Mononuclear cell (primary cell): ENCODE data around the gene ZNF580. TPM values are rescaled to one million over a fixed set of nuclear protein-coding genes. Genes with fewer than 3 reads are reported as not detected.

Experiments
- H3K27me3 ChIP-seq: 2 replicates; pipeline ENCODE4 v1.6.0; 2011; ENCODE audit warnings: low read length, control low read depth; ENCODE audit not compliant: insufficient read depth
- H3K4me1 ChIP-seq: 2 replicates; pipeline ENCODE4 v1.5.1; 2011; ENCODE audit warnings: mild to moderate bottlenecking, low read length, control low read depth; ENCODE audit not compliant: insufficient read depth
- H3K4me3 ChIP-seq: 2 replicates; pipeline ENCODE4 v1.5.1; 2011; ENCODE audit warnings: mild to moderate bottlenecking, low read length, moderate library complexity
- H3K9me3 ChIP-seq: 2 replicates; pipeline ENCODE4 v1.5.1; 2011; ENCODE audit warnings: low read depth, mild to moderate bottlenecking, control low read depth, low read length
- total RNA-seq: library from RNA; depleted of rRNA; stranded (reverse); fragments of >200 nt; gene quantifications from one replicate; pipeline ENCODE4 v1.2.3, GENCODE V29; 2012

Gene ZNF580
- total RNA-seq, 1 donor = 14.4 TPM

DNA sequence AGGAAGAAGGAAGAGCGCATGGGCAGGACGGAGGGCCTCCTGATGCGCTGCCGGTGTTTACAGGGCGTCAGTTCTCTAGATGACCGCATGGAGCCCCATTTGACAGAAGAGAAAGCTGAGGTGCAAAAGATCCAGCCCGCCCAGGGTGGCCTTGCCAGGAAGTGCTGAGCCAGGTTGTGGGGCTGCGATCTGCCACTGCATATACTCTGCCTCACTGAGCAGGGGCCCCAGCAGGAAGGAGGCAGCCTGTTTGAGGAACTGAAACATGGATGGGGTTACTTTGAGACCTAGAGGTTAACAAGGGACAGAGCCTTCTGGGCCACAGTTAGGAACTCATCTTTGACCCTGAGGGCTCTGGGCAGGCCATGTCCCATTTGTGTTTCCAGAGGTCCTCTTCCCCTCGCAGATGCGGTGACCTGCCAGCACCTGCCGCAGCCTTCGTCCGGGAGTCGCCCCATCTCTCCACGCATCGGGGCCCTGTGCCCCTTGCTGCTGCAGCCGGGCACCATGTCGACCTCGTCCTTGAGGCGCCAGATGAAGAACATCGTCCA lies 37.4 kb downstream of the ZNF580 start:
- Histone ChIP-seq H3K4me3 (no peak overlapping the region), H3K9me3 (no peaks in the 10 kb centered on the region), H3K27me3 (no peaks in the 10 kb centered on the region), H3K4me1 (peaks cover 58% of the 10 kb centered on the region)

DNA sequence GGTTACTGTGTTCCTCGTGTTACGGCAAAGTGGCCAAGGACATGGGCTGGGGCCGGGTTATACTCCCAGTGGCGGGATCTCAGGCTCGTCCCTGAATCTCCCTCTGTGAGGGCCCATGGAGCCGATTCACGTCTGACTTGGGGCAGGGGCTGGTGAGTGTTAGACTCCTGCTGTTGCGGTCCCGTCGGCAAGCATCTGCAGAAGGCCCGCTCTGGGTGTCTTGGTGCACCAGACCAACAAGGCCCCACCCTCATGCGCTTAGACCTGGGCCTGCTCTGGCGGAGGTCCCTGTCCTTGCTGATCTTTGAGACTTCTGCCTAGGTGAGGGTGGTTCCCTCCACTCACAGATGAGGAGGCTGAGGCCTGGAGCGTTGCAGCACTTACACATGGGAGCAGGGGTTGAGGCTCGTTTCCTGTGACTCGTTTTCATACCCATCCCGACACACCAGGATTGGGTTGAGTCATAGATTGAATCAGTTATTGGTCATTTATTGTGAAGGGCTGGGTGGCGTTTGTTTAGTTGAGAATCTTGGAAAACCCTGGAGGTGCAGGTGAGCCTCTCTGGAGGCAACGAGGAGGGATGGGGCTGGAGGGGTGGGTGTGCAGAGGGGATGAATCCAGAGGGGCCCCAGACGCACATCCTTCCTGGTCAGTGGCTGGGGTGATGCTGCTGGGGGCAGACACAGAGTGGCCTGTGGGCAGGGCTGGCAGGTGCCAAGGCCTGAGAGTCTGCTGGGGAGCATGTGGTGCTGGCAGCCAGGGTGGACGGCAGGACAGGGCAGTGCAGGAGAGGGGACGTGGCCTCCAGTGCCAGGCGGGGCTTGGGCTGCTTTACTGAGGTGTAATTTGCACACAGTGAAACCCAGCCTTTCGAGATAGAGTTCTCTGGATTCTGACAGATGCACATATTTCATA lies 38.8 kb downstream of the ZNF580 start:
- H3K9me3 ChIP-seq = no peaks in the 10 kb centered on the region
- peaks cover 53% of the 10 kb centered on the region for H3K4me1 ChIP-seq
- H3K4me3 ChIP-seq = no peak overlapping the region
- H3K27me3 ChIP-seq = no peaks in the 10 kb centered on the region

DNA sequence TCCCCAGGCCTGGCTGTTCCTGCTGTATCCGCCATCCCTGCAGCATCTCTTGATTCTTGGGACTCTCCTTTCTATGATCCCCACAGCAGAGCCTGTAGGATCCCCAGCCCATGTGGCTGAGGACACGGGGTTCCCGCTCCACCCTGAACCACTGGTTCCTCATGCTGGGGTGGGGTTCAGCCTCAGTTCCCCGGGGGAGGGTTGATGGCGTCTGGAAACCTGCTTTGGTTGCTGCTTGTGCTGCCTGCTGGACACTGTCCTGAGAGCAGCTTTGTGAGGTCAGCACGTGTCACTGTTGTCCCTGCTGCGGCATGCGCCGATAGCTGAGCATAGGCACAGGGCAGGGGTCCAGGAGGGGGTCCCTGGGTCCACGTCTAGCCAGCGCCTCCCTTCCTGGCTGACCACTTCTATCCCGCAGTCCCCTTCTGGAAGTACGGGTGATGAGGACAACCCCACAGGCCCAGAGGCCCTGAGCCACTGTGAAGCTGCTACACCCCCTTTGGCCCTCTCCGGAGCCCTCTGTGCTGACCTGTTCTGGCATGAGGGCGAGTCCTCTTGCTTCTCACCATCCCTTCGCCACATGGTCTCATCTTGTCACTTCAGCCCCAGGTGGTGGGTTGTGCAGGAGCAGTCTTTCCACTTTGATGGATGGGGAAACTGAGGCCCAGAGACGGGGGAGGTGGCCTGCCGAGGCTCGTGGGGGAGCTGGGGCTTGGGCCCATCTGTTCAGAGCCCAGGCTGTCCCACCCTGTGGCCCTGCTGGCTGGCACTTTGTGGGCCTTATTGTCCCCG lies 39.7 kb downstream of the ZNF580 start:
- H3K4me1 ChIP-seq = peaks cover 50% of the 10 kb centered on the region
- H3K9me3 ChIP-seq = no peaks in the 10 kb centered on the region
- no peaks in the 10 kb centered on the region for H3K27me3 ChIP-seq
- no peak overlapping the region for H3K4me3 ChIP-seq

DNA sequence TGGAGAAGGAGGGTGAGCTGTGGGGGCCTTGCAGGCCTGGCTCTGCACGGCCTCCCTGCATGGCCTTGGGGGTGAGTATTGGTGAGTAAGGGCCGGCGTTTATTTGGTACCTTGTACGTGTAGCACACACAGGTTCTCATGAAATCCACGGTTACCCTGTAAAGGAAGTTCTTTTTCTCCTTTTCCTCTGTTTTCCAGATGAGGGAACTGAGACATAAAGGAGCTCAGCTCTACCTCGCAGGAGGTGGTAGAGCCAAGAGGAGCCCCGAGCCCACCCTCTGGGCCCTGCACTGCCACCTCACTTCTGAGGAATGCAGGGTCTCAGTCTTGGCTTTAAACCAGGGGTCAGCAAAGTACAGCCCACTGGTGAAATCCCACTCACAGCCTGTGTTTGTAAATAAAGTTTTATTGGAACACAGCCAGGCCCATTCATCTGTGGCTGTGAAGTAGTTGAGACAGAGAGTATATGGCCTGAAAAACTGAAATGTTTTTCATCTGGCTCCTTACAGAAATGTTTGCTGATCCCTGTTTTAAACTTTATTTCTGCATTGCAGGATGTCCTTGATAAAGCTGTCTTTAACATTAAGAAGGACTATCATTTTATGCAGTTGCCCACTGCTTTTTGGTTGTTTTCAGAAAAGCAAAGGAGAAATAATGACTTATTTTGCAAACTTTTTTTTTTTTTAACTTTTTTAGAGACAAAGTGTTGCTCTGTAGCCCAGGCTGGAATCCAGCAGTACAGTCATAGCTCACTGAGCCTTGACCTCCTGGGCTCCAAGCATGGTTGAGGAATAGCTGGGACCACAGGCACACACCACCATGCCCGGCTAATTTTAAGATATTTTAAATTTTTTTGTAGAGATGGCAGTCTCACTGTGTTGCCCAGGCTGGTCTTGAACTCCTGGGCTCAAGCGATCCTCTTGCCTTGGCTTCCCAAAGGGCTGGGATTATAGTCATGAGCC lies 40.6 kb downstream of the ZNF580 start:
- Histone ChIP-seq H3K9me3 (no peaks in the 10 kb centered on the region), H3K4me3 (no peak overlapping the region), H3K27me3 (no peaks in the 10 kb centered on the region), H3K4me1 (peaks cover 41% of the 10 kb centered on the region)

DNA sequence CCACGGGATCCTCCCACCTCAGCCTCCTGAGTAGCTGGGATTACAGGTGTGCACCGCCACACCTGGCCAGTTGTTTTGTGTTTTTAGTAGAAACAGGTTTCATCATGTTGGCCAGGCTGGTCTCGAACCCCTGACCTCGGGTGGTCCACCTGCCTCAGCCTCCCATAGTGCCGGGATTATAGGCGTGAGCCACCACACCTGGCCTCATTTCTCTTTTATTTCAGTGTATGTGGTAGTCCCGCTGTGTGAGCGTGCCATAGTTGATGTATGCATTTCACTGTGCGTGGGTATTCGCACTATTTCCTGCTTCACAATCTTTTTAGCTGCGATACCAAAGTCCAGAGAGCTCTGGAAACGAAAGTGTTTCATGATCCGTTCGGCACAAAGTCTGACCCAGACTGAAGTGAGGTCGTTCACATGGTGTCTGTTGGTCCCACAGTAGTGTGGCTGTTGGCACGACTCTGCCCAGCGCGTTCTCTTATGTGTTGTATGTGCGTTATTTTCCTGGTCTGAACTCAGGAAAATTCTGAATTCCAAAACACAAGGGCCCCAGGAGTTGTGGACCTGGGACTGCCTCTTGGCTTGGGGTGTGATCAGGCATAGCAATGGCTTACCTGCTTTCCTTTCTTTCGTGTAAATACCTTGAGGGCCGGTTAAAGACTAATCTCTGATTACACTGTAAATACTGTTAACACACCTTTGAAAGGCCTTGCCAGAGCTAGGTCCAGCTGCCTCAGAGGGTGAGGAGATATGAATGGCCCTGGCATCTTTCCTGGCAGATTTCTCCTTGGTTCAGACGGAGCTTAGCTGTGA lies 42.9 kb downstream of the ZNF580 start:
- Histone ChIP-seq H3K4me3 (no peak overlapping the region), H3K9me3 (no peaks in the 10 kb centered on the region), H3K27me3 (no peaks in the 10 kb centered on the region), H3K4me1 (peaks cover 19% of the 10 kb centered on the region)

DNA sequence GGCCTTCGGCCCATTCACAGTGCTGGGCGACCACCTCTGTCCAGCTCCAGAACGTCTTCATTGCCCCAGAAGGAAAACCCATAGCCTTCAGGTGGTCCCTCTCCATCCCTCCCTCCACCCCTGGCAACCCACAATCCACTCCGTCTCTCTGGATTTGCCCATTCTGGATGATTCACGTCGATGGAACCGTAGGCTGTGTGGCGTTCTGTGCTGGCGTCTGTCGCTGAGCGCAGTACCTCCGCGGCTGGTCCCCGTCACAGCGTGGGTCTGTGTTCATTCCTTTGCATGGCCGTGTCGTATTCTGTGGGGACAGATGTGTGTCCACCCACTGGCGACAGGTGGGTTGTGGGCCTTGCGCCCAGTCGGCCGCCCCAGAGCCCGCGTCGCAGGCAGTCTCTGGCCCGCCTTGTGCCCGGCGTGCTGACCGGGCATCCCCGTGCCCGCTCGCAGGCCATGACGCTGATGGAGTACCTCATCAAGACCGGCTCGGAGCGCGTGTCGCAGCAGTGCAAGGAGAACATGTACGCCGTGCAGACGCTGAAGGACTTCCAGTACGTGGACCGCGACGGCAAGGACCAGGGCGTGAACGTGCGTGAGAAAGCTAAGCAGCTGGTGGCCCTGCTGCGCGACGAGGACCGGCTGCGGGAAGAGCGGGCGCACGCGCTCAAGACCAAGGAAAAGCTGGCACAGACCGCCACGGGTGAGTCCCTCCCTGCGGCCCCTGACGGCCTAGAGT lies 44.3 kb downstream of the ZNF580 start:
- H3K4me1 ChIP-seq = peaks cover 4% of the 10 kb centered on the region
- no peaks in the 10 kb centered on the region for H3K27me3 ChIP-seq

DNA sequence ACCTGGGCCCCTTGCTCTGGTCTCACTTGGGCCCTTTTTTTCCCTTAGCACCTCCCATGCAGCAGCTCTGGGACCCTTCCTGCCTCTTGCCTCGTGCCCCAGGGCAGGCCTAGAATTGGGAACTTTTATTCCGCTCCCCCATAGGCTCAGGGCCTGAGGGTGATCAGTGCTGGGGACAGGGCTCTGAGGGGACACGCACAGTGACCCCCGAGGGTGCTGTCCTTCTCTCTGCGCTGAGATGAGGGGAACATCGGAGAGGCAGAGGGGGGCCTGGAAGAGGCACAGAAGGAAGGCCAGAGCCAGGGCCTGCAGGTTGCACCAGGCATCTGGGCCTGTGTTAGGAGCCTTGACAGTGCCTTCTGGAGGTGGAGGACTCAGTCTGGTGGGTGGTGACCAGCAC lies 45.0 kb downstream of the ZNF580 start:
- H3K27me3 ChIP-seq = no peaks in the 10 kb centered on the region
- no peaks in the 10 kb centered on the region for H3K4me1 ChIP-seq
- no peaks in the 10 kb centered on the region for H3K9me3 ChIP-seq
- no peak overlapping the region for H3K4me3 ChIP-seq

More for the DNA sequence above, 44.3 kb downstream of the ZNF580 start:
- Histone ChIP-seq H3K9me3 (no peaks in the 10 kb centered on the region), H3K4me3 (no peak overlapping the region)

DNA sequence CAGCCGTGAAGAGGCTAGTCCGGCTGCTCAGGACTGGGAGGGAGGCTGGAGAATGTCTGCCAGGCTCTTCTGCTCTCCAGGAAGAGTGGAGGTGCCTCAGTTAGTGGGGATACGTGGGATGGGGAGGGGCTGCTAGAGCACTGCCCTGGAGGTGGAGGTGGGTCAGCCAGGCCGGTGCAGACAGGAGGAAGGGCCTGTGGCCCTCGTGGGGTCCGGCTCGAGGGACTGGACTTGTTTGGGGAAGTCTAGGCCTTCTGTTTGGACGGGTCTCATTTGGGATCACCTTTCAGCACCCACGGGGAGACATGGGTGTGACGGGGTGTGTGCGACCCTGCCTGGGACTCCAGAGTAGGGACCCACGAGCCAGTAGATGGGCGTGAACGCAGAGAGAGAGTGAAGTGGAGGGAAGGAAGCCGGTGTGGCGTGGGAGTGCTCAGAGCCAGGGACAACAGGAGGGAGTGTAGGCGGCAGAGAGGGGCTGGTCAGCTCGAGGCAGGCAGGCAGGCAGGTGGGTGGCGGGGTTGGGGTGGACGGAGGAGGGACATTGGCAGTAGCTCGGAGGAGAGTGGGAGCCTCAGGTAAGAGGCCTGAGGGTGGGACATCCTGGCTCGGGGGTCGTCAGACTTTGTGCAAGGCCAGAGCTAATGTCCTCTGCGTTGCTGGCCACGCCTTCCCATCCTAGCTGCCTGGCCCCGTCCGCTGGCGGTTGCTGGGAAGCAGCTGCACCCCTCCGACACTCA lies 45.7 kb downstream of the ZNF580 start:
- no peak overlapping the region for H3K4me3 ChIP-seq
- H3K27me3 ChIP-seq = no peaks in the 10 kb centered on the region
- H3K4me1 ChIP-seq = no peaks in the 10 kb centered on the region
- H3K9me3 ChIP-seq = no peaks in the 10 kb centered on the region

DNA sequence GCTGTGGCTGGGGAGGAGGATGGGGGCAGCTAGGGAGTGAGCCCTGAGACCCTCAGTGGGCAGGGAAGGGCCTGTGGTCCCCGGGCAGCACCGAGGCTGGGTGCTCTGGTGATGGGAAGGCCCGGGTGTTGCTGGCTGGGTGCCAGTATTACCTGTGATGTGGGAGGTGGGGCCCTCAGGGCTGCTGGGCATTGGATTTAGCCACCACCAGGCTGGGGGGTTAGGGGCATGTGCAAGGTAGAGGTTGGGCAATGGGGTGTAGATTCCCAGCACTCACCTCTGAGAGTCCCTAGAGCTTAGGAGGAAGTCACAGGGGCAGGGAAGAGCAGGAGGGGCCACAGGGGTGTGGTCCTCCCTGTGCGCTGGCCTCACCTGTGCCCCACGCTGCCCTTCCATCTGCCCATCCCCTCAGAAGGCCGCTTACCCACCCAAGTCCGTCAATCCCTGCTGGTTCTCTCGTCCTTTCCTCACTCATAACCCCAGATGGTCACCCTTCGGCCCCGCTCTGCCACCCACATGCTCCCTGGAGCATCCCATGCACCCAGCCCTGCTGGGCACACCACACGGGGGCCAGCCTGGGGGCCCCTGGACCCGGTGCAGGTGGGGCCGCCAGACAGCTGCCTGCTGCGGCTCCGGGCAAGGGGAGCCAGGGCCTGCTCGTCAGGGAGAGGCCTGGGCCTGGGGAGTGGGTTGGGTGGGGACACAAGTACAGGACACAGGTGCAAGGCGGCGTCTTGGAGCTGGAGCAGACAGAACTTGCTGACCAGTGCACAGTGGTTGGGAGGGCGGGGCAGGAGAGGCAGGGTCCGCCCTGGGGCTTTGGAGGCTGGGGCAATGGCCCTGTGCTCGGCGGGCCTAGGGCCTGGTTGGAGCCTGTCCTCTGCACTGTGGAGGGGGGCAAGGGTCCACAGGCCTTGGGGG lies 46.7 kb downstream of the ZNF580 start:
- Histone ChIP-seq H3K9me3 (no peaks in the 10 kb centered on the region), H3K4me3 (no peak overlapping the region), H3K4me1 (no peaks in the 10 kb centered on the region), H3K27me3 (no peaks in the 10 kb centered on the region)

DNA sequence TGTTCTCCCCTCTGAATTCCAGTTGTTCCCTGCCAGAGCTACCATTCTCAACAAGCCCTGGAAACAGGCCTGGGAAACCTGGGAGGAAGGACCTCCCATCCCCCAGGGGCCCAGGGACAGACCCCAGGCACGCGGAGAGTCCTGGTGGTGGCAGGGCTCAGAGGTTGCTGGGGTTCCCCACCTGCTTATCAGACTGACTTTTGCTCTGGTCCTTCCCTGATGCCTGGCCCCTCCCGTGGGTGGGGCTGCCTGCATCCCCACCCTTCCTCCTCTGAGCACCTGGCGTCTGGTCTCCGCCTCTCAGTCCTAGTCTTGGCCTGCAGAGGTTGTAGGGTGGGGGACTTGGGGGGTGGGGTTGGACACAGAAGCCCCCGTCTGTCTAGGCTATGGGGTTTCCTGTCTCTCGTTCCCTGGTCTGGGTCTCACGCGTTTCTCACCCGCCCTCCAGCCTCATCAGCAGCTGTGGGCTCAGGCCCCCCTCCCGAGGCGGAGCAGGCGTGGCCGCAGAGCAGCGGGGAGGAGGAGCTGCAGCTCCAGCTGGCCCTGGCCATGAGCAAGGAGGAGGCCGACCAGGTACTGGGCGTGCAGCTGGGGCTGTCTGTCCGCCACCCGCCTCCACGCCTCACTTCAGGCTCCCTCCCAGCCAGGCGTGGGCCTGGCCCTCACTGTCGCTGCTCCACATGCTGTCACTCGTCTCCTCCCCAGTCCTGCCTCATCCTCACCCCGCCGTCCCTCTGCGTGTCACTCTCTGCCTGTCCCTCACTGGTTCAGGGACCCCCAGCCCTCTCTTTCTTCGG lies 47.8 kb downstream of the ZNF580 start:
- Histone ChIP-seq H3K4me3 (no peak overlapping the region), H3K27me3 (no peaks in the 10 kb centered on the region), H3K9me3 (no peaks in the 10 kb centered on the region), H3K4me1 (no peaks in the 10 kb centered on the region)

DNA sequence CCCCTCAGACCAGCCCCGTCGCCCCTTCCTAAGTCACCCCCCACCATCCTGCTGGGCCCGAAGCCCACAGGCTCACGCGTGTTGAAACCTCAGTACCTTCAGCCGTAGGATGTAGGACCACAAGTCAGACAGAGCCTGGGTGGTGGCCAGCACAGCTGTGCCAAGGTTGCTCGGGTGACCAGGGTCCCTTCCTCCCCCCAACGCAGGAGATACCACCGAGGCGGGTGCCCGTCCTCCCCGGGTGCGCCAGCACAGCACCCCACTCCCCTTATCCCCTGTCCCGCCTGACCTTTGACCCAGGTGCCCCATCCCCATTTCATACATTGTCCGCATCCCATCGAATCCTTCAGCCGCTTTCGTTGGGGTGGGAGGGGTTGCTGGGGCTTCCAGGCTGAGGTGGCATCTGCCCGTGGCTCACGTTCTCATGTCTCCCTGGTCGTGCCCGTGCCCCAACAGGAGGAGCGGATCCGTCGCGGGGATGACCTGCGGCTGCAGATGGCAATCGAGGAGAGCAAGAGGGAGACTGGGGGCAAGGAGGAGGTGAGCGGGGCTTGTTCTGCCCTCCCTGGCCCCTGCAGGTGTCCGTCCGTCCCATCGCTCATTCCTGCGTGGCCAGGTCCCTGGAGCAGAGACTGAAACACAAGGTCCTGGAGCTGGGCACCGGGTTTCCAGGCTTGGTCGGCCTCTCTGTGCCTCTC lies 48.8 kb downstream of the ZNF580 start:
- Histone ChIP-seq H3K27me3 (no peaks in the 10 kb centered on the region), H3K4me3 (no peak overlapping the region)

More for the DNA sequence above, 48.8 kb downstream of the ZNF580 start:
- Histone ChIP-seq H3K9me3 (no peaks in the 10 kb centered on the region), H3K4me1 (no peaks in the 10 kb centered on the region)
